Fibroblast of villous mesenchyme (primary cell): ENCODE results near the gene TOMM20. TPM values are rescaled to one million over a fixed set of nuclear protein-coding genes. Genes with fewer than 3 reads are reported as not detected.

Experiments used
- DNase-seq: peaks from one replicate; pipeline ENCODE4 v3.0.0-alpha.2; 2010; ENCODE audit warnings: low read depth
- H3K4me3 ChIP-seq: 2 replicates; pipeline ENCODE4 v1.5.1; 2011; ENCODE audit warnings: low read depth, mild to moderate bottlenecking, low read length
- total RNA-seq: library from RNA; depleted of rRNA; stranded (reverse); fragments of >200 nt; gene quantifications from 2 replicates; pipeline ENCODE4 v1.2.3, GENCODE V29; 2012
- TF ChIP-seq, protein P1 (sequence below): IDR thresholded peaks from 2 replicates; pipeline ENCODE4 v1.5.1; 2012; ENCODE audit warnings: low read depth, mild to moderate bottlenecking, low read length; ENCODE audit not compliant: insufficient read depth

Gene TOMM20
- total RNA-seq, 1 donor: 81.6 TPM

DNA sequence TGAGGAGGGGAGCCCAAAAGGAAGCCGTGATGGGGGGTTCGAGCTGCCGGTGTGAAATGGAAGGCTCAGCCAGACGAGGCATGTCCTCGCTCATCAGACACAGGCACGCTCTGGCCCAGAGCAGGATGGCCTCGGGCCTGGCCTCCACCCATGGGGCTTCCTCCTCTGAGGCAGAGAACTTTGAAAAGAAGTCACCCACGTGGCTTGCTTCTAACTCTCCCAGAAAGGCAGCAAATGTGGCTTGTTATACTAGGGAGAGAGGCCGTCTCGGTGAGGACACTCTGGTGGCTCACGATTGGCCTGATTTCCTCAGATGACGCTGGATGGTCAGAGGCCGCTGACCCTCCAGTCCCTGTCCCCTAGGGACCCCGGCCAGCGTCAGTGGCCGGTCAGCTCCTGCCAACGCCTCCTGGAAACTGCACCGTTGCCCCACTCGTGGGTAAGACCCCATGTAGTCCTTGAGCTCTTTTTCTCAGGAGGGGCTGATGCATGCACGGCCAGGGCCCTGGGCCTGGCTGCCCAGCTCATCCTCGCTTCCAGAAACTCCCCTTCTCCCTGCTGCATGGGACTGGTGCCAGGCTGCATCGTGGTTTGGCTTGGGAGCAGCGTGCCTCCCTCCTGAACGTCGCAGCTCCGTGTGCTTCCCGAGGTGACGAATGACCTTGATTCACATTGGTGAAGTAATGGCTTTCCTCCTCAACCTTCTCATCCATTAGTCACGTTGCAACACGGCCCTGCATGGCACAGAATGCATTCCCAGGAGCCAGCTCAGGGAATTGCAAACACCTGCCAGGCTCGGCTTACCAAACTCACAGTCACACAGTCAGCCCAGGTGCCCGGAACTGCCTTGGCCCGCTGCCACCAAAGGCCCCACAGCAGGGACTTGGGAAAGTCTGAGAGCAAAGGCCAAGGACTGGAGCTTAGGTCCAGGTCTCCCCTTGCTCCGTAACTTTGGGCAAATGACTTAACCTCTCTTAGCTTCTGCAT, 58.8 kb downstream of the TOMM20 start:
- H3K4me3 ChIP-seq: no peak overlapping the region

DNA sequence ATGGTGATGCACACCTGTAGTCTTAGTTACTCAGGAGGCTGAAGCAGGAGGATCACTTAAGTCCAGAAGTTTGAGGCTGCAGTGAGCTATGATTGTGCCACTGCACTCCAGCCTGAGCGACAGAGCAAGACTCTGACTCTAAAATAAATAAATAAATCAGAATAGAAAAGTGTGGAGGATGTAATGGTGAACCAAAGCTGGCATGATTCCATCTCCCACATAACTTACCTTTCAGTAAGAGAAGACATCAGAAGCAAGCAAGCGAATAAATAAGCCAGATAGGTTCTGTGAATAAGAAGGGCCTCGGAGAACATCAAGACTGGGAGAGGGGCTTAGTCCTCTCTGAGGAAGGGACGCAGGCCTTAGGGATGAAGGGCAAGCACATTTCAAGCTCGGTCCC, 59.5 kb downstream of the TOMM20 start:
- TF ChIP-seq, protein P1, sequence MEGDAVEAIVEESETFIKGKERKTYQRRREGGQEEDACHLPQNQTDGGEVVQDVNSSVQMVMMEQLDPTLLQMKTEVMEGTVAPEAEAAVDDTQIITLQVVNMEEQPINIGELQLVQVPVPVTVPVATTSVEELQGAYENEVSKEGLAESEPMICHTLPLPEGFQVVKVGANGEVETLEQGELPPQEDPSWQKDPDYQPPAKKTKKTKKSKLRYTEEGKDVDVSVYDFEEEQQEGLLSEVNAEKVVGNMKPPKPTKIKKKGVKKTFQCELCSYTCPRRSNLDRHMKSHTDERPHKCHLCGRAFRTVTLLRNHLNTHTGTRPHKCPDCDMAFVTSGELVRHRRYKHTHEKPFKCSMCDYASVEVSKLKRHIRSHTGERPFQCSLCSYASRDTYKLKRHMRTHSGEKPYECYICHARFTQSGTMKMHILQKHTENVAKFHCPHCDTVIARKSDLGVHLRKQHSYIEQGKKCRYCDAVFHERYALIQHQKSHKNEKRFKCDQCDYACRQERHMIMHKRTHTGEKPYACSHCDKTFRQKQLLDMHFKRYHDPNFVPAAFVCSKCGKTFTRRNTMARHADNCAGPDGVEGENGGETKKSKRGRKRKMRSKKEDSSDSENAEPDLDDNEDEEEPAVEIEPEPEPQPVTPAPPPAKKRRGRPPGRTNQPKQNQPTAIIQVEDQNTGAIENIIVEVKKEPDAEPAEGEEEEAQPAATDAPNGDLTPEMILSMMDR: no peak
- H3K4me3 ChIP-seq: no peak overlapping the region
- DNase-seq: no peak

More for the DNA sequence above, 58.8 kb downstream of the TOMM20 start:
- no peak for DNase-seq
- TF ChIP-seq, protein P1: no peak

DNA sequence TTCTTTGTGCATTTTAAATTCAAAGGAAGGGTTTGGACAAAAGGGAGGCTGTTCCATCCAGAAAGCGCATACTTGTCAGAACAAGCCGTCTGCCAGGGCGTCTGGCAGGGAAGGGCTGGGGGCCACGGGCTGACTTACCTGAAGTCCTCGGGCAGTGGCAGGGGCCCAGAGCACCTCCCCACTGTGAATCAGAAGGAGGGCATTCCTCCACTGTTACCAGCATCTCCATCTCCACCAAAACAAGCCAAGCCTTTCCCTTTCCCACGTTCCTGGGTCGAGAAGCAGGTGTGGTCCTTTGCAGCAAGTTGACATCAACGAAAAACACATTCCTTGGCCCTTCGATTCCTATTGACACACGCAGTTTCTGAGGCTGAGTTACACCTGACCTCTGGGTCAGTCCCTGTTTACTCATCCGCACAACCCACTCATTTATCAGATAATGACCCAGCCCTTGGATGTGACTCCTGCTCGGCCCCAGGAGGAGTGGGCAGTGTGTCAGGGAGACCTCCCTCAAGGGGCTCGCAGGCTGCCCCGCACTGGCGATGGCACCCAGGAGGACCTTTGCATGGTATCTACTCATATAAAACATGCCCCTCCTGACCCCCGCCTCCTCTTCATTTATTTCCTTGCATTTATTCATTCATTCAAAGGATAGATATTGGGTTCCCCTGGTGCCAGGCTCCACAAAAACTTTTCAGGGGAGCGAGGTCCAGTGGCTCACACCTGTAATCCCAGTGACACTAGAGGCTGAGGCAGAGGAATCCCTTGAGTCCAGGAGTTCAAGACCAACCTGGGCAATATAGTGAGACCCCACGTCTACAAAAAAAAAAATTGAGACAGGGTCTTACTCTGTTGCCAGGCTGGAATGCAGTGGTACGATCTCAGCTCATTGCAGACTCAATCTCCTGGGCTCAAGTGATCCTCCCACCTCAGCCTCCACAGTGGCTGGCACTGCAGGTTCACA, 60.2 kb downstream of the TOMM20 start:
- TF ChIP-seq, protein P1: no peak
- no peak overlapping the region for H3K4me3 ChIP-seq
- DNase-seq: peak; percentile 64

DNA sequence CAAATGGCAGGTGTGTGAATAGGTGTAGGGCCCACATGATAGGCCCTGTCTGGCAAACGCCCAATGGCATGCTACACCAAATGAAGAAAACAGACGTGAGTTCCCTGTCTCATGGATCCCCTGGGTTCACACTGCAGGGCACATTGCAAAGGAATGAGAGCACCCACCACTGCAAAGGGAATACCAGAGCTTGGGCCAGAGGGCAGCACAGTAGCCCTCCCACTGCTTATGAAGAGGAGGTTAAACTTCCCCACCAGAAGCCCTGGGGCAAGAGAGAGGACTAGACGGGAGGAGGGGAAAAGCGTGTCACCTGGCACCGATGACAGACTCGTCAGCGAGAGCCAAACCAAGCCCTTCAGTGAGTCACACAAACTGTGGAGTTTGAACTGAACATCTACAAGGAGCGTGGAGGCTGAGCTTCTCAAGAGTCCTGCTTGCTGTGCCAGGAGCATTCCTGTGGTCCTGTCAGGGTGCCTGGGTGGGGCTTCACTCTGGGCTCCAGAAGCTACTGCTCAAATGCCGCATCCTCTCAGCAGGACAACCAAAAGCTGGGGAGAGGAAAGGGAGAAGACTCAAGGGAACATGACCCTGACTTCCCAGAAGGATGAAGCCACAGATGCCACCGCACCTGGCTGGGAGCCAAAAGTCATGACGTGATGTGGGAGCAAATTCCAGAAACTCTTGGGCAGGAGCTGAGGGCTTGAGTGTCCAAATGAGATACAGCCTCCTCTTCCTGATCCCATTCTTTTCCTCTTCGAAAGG, 61.1 kb downstream of the TOMM20 start:
- TF ChIP-seq, protein P1: no peak
- DNase-seq: peak; percentile 94
- no peak overlapping the region for H3K4me3 ChIP-seq

DNA sequence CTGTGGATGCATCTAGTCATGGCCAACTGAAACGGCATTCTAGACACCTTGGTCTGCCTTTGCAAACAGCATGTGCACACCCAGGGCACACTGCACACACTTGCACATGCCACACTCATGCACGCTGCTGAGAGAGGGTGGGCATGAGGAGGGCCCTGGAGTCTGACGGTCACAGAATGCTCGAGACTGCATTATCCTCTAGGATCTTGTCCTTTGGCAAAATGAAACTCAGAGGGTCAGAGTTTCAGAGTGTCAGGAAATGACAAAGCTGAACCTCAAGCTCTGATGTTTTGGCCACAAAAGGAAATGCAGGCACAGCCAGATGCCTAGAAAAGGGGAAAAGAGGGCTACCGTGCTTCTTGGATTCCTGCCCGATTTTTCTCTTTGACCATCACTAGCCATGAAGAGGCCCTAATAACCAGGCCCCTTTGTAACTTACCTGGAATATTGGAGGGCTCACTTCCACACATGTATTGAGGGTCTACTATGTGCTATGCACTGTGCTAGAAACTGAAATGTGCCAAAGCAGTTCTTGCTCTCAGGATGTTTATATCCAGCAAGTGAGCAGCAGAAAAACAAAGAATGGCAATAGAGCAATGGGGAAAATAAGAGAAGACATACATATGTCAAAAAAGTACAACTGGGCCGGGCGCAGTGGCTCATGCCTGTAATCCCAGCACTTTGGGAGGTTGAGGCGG, 65.4 kb downstream of the TOMM20 start:
- TF ChIP-seq, protein P1: no peak
- DNase-seq: no peak
- H3K4me3 ChIP-seq: no peak overlapping the region
